CD4-positive, alpha-beta T cell (primary cell): ENCODE measurements around the gene DPH1. TPM values are rescaled to one million over a fixed set of nuclear protein-coding genes. Genes with fewer than 3 reads are reported as not detected.

Source experiments
- ATAC-seq: fragments of 200-7000 bp; cut with Tn5 transposase; one replicate; pipeline ENCODE4 v1.10.0; 2022; ENCODE audit warnings: mild to moderate bottlenecking; ENCODE audit not compliant: poor library complexity
- CTCF ChIA-PET: fragments of 350-600 bp; sonication (Branson Sonifier 250); formaldehyde crosslinking; loops from one replicate; lab custom pipeline; 2021; ENCODE audit warnings: antibody characterized with exemption, inconsistent platforms; lab: Charles Lee
- POLR2A ChIA-PET: fragments of 350-600 bp; sonication (Branson Sonifier 250); formaldehyde crosslinking; loops from one replicate; lab custom pipeline; 2021; ENCODE audit warnings: antibody characterized with exemption, inconsistent platforms; lab: Charles Lee
- DNase-seq, 14 experiments: peaks; one replicate each; pipeline ENCODE4 v3.0.0-alpha.2; 2013 to 2020; ENCODE audit warnings: mixed read lengths in 2 of 14
- H3K27ac ChIP-seq, 2 donors: one replicate each; pipeline versions ENCODE4 v1.5.1 to v1.7.0; 2013; ENCODE audit warnings: low read length in 2 of 2, low read depth in 1 of 2, mild to moderate bottlenecking in 1 of 2
- H3K27me3 ChIP-seq, 2 experiments: 1 replicate in 1 of 2; 2 replicates in 1 of 2; pipeline versions ENCODE4 v1.6.1 to v1.7.0; 2013; ENCODE audit warnings: low read length in 2 of 2, control low read depth in 1 of 2, mild to moderate bottlenecking in 1 of 2, moderate library complexity in 1 of 2; ENCODE audit not compliant: insufficient read depth in 2 of 2, control insufficient read depth in 1 of 2
- H3K36me3 ChIP-seq: one replicate; pipeline ENCODE4 v1.6.1; 2013; ENCODE audit warnings: low read length, control low read depth; ENCODE audit not compliant: insufficient read depth
- H3K4me1 ChIP-seq: one replicate; pipeline ENCODE4 v1.6.1; 2013; ENCODE audit warnings: low read length, control low read depth; ENCODE audit not compliant: insufficient read depth
- H3K4me3 ChIP-seq: one replicate; pipeline ENCODE4 v1.5.1; 2013; ENCODE audit warnings: mild to moderate bottlenecking, low read length, moderate library complexity
- H3K9me3 ChIP-seq, 2 experiments: 1 replicate in 1 of 2; 2 replicates in 1 of 2; pipeline versions ENCODE4 v1.6.1 to v1.7.0; 2013; ENCODE audit warnings: low read length in 2 of 2, mild to moderate bottlenecking in 2 of 2, control low read depth in 1 of 2, moderate library complexity in 1 of 2; ENCODE audit not compliant: control insufficient read depth in 1 of 2, insufficient read depth in 1 of 2
- H3K27ac Mint-ChIP-seq: one replicate; pipeline ENCODE4 v1.8.0; 2020; ENCODE audit warnings: mixed read lengths
- H3K27me3 Mint-ChIP-seq: one replicate; pipeline ENCODE4 v1.8.0; 2021; ENCODE audit warnings: mixed read lengths
- H3K36me3 Mint-ChIP-seq: one replicate; pipeline ENCODE4 v1.8.0; 2021; ENCODE audit warnings: low read depth, mixed read lengths
- H3K4me1 Mint-ChIP-seq: one replicate; pipeline ENCODE4 v1.8.0; 2021; ENCODE audit warnings: low read depth, mixed read lengths
- H3K4me3 Mint-ChIP-seq: one replicate; pipeline ENCODE4 v1.8.0; 2020; ENCODE audit warnings: mild to moderate bottlenecking, mixed read lengths
- H3K9me3 Mint-ChIP-seq: one replicate; pipeline ENCODE4 v1.8.0; 2020; ENCODE audit warnings: mixed read lengths
- intact Hi-C, 2 experiments: fragments of 100-400 bp; cut with DNase I in 1 of 2; cut with micrococcal nuclease in 1 of 2; formaldehyde crosslinking; loops; one replicate each; pipeline versions ENCODE4 v1.15.1 to v1.9.0; 2023 to 2025; cut with DNase I, micrococcal nuclease
- total RNA-seq, 174 experiments: library from RNA in 2 of 174; stranded (reverse) in 2 of 174; gene quantifications; one replicate each; pipeline ENCODE4 v1.2.3 and lab custom pipeline; 2021 to 2026
- TF ChIP-seq, protein P1 (sequence below): fragments of 200-600 bp; IDR thresholded peaks from one replicate; pipeline ENCODE4 v1.8.0; 2022; ENCODE audit warnings: antibody characterized with exemption, mild to moderate bottlenecking

DPH1 gene
- total RNA-seq, 2 experiments from 2014 or later, result 96.4 to 101 TPM

DNA sequence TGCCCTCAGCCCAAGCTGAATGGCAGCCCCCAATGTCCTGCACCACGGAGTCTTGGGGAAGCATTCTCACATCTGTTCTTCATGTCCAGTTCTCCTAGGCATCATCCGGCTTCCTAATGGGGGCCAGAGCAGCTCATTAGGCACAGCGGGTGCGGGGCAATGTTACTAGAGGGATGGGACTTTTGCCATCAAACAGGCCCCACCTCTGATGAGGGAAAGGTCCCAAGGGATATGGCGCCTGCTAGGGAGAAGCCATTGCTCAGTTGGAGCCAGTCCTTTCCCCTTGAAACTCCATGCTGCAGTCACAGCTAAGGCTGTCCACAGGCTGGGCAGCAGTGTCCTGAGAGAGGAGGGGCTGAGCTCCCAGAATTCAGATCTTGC is 1.7 kb upstream of the DPH1 start:
- ATAC-seq (no peak), DNase-seq (no peak)
- POLR2A ChIA-PET, result no interaction called here
- Histone ChIP-seq H3K4me1 (peaks cover 56% of the 10 kb centered on the region), H3K27ac (no peak overlapping the region), H3K27me3 (peaks cover 16 to 27% of the 10 kb centered on the region in 2 experiments), H3K9me3 (peaks cover 0 to 6% of the 10 kb centered on the region in 2 experiments), H3K36me3 (peaks cover 1% of the 10 kb centered on the region), H3K4me3 (no peak overlapping the region)
- CTCF ChIA-PET, result interaction anchor here (0.7 kb wide), 1 partner anchor 26 kb away, joined by 3 read pairs; the partner anchor contains the start of gene HIC1
- Mint-ChIP-seq H3K4me1 (peaks cover 35% of the 10 kb centered on the region), H3K36me3 (peaks cover 18% of the 10 kb centered on the region), H3K27me3 (peaks cover 27% of the 10 kb centered on the region), H3K4me3 (peak overlapping the region; percentile 79), H3K27ac (no peak overlapping the region), H3K9me3 (no peaks in the 10 kb centered on the region)
- TF ChIP-seq, protein P1, sequence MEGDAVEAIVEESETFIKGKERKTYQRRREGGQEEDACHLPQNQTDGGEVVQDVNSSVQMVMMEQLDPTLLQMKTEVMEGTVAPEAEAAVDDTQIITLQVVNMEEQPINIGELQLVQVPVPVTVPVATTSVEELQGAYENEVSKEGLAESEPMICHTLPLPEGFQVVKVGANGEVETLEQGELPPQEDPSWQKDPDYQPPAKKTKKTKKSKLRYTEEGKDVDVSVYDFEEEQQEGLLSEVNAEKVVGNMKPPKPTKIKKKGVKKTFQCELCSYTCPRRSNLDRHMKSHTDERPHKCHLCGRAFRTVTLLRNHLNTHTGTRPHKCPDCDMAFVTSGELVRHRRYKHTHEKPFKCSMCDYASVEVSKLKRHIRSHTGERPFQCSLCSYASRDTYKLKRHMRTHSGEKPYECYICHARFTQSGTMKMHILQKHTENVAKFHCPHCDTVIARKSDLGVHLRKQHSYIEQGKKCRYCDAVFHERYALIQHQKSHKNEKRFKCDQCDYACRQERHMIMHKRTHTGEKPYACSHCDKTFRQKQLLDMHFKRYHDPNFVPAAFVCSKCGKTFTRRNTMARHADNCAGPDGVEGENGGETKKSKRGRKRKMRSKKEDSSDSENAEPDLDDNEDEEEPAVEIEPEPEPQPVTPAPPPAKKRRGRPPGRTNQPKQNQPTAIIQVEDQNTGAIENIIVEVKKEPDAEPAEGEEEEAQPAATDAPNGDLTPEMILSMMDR, result no peak
- intact Hi-C loops, result loop anchor here (5.0 kb wide), 3 partner anchors 146 to 381 kb away; partner anchors contain the start of genes RILP (in 1 of the 2), SCARF1 (in 1 of the 2) and WDR81 (in 1 of the 2)

DNA sequence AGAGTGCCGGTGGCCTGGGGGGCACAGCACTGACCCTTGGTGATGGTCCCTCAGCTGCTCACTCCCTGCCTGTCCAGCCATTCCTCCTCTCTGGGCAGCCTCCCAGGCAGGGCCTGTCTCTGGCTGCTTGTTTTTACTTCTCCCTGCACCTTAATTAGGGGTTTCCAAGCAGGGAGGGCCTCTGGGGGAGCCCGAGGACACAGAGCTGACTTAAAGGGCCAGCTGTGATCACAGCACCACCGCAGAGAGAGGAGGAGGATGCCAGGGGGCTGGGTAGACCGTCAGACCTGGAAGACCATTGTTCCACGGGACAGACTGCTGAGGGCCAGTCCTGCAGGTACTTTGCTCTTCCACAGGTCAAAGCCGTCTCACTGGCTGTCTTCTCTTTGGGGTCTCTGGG is 1.2 kb upstream of the DPH1 start:
- H3K27me3 ChIP-seq, result peaks cover 16 to 23% of the 10 kb centered on the region in 2 experiments
- intact Hi-C loops, result loop anchor here (5.0 kb wide), 3 partner anchors 146 to 381 kb away; partner anchors contain the start of genes RILP (in 1 of the 2), SCARF1 (in 1 of the 2) and WDR81 (in 1 of the 2)
- POLR2A ChIA-PET, result no interaction called here
- H3K27ac ChIP-seq, result no peak overlapping the region
- H3K9me3 Mint-ChIP-seq, result no peaks in the 10 kb centered on the region
- TF ChIP-seq, protein P1, result no peak
- peaks cover 27% of the 10 kb centered on the region for H3K27me3 Mint-ChIP-seq
- H3K36me3 ChIP-seq, result peaks cover 6% of the 10 kb centered on the region
- peaks cover 54% of the 10 kb centered on the region for H3K4me1 ChIP-seq
- no peak overlapping the region for H3K27ac Mint-ChIP-seq
- peaks cover 21% of the 10 kb centered on the region for H3K36me3 Mint-ChIP-seq
- H3K4me3 Mint-ChIP-seq, result peak overlapping the region; percentile 79
- no peak overlapping the region for H3K4me3 ChIP-seq
- CTCF ChIA-PET, result interaction anchor here (0.7 kb wide), 1 partner anchor 26 kb away, joined by 3 read pairs; the partner anchor contains the start of gene HIC1
- ATAC-seq (no peak), DNase-seq (no peak)
- H3K9me3 ChIP-seq, result peaks cover 0 to 6% of the 10 kb centered on the region in 2 experiments
- H3K4me1 Mint-ChIP-seq, result peaks cover 34% of the 10 kb centered on the region

DNA sequence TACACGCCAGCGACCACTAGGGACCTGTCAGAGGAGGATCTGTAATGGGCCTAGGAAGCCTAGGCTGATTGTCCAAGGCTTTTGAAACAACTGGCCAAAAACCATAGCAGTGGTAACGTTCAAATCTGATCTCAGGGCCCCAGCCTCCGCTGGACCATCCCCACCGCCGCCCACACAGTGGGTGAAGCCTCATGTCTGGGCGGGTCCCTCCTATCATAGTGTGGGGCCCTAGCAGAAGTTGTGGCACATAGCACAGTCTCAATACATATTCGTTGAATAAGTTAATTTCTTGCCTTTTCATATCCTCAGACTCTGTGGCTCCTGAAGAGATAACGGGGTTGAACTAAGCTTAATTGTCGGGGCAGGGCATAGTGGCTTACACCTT is 818 bp downstream of the DPH1 start:
- Mint-ChIP-seq H3K27me3 (peaks cover 20% of the 10 kb centered on the region), H3K4me1 (peaks cover 28% of the 10 kb centered on the region), H3K4me3 (peak overlapping the region; percentile 94), H3K9me3 (no peaks in the 10 kb centered on the region), H3K27ac (peak overlapping the region; percentile 86), H3K36me3 (peaks cover 21% of the 10 kb centered on the region)
- H3K4me3 ChIP-seq, result peak overlapping the region; percentile 100
- CTCF ChIA-PET, result interaction anchor here (1.8 kb wide), 1 partner anchor 11 kb away, joined by 6 read pairs; the partner anchor contains the start of gene OVCA2
- TF ChIP-seq, protein P1, result peak; percentile 20
- POLR2A ChIA-PET, result interaction anchor here (1.0 to 2.2 kb wide), 2 partner anchors 10 to 17 kb away, joined by 3 to 6 read pairs; no protein-coding TSS in a partner anchor
- H3K9me3 ChIP-seq, result peaks cover 0 to 6% of the 10 kb centered on the region in 2 experiments
- ATAC-seq (no peak), DNase-seq (no peak)
- intact Hi-C loops, result loop anchor here (1.0 to 5.0 kb wide), 3 partner anchors 11 to 682 kb away; partner anchors contain the start of gene CLUH (in 1 of the 2)
- peaks cover 39% of the 10 kb centered on the region for H3K4me1 ChIP-seq
- peaks cover 7 to 13% of the 10 kb centered on the region in 2 experiments for H3K27me3 ChIP-seq
- H3K36me3 ChIP-seq, result peaks cover 18% of the 10 kb centered on the region
- H3K27ac ChIP-seq, result no peak overlapping the region
